Transverse colon (tissue), 4 donors: ENCODE data around the gene FBXL15. TPM values are rescaled to one million over a fixed set of nuclear protein-coding genes. Genes with fewer than 3 reads are reported as not detected.

ENCODE experiments used
- DNase-seq: peaks from one replicate; pipeline ENCODE4 v3.0.0-alpha.2; 2019
- H3K27ac ChIP-seq, 4 donors: fragments of 200-600 bp; sonication (generic); 2 replicates each; pipeline ENCODE4 v1.5.1; 2016 to 2018; ENCODE audit warnings: inconsistent platforms in 4 of 4
- H3K27me3 ChIP-seq: fragments of 200-600 bp; sonication (generic); 2 replicates; pipeline ENCODE4 v1.5.1; 2017; ENCODE audit warnings: inconsistent platforms
- H3K36me3 ChIP-seq, 4 donors: fragments of 200-600 bp; sonication (generic); 2 replicates each; pipeline ENCODE4 v1.5.1; 2017 to 2019; ENCODE audit warnings: inconsistent platforms in 4 of 4
- H3K4me1 ChIP-seq, 4 donors: fragments of 200-600 bp; sonication (generic); 2 replicates each; pipeline ENCODE4 v1.5.1; 2017 to 2020; ENCODE audit warnings: inconsistent platforms in 4 of 4
- H3K4me3 ChIP-seq, 4 donors: fragments of 200-600 bp; sonication (generic); 1 replicate in 1 of 4; 2 replicates in 3 of 4; pipeline versions ENCODE4 v1.5.1 to v1.6.1; 2017 to 2019; ENCODE audit warnings: inconsistent platforms in 4 of 4
- H3K9me3 ChIP-seq, 2 donors: fragments of 200-600 bp; sonication (generic); 2 replicates each; pipeline ENCODE4 v1.5.1; 2017 to 2019; ENCODE audit warnings: inconsistent platforms in 2 of 2
- EP300 ChIP-seq: sonication (generic); formaldehyde crosslinking; IDR thresholded peaks from one replicate; pipeline ENCODE4 v1.6.1; 2017; ENCODE audit warnings: antibody characterized with exemption, low read depth
- POLR2A ChIP-seq: fragments of 450-650 bp; IDR thresholded peaks from one replicate; pipeline ENCODE4 v1.6.1; 2016; ENCODE audit warnings: antibody characterized with exemption, mild to moderate bottlenecking, moderate library complexity
- POLR2AphosphoS5 ChIP-seq, 3 donors: sonication (generic); formaldehyde crosslinking; IDR thresholded peaks; one replicate each; pipeline ENCODE4 v1.6.1; 2016; ENCODE audit warnings: antibody characterized with exemption in 3 of 3
- WGBS, 2 donors: methylation state at CpG; one replicate each; pipeline ENCODE4 v1.1.5; 2018; ENCODE audit warnings: low coverage in 1 of 2; 5-methylcytosine and 5-hydroxymethylcytosine counted together
- in situ Hi-C, 4 donors: fragments of 200-750 bp; cut with MboI; loops; one replicate each; pipeline versions ENCODE4 v1.15.0 to v1.15.1; 2017; ENCODE audit warnings: low sequenced_read_pairs in 3 of 4, low pct_ligation_motif_present in 1 of 4, low pct_unique_long_range_greater_than_20kb in 1 of 4
- intact Hi-C: fragments of 100-400 bp; cut with DNase I; formaldehyde crosslinking; loops from one replicate; pipeline ENCODE4 v1.15.1; 2023; ENCODE audit warnings: low total_unique reads
- total RNA-seq, 4 donors: library from RNA; depleted of rRNA; stranded (reverse); fragments of >200 nt; gene quantifications; one replicate each; pipeline ENCODE4 v1.1.0, GENCODE V29; 2016
- TF ChIP-seq, protein P1 (sequence below), 5 experiments: fragments of 200-600 bp in 3 of 5; fragments of 450-650 bp in 2 of 5; sonication (generic) in 3 of 5; IDR thresholded peaks; 1 replicate in 2 of 5; 2 replicates in 3 of 5; pipeline ENCODE4 v1.5.1; 2016 to 2017; ENCODE audit warnings: antibody characterized with exemption in 5 of 5, inconsistent platforms in 3 of 5, mild to moderate bottlenecking in 2 of 5, moderate library complexity in 1 of 5

The FBXL15 gene
- total RNA-seq, 4 donors from 2014 or later: 16.7 to 56.3 (median 46.0) TPM

DNA sequence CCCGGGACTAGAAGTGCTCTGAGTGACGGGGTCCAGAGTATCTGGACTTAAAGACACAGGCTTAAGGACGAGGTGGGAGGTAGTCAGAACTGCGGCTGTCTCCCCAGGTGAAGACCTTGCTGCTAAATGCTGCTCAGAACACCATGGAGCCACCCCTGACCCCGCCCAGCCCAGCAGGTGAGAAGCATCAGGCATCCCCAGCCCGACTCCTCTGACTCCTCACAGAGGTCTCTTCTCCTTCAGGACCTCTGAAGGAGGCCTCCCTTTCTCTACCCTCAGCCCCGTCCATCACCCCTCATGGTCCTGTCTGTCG, 19.3 kb upstream of the FBXL15 start:
- in situ Hi-C loops: no loop called here
- Histone ChIP-seq H3K4me3 (no peak overlapping the region), H3K27me3 (no peaks in the 10 kb centered on the region), H3K9me3 (no peaks in the 10 kb centered on the region), H3K4me1 (peaks cover 13 to 37% (median 26%) of the 10 kb centered on the region in 4 donors), H3K27ac (peak overlapping the region in 3 of 4 donors; percentile 85 to 99 (median 94)), H3K36me3 (no peaks in the 10 kb centered on the region)
- TF ChIP-seq POLR2A (no peak), POLR2AphosphoS5 (IDR thresholded peaks at IDR 0.05) (no peak), EP300 (no peak)
- TF ChIP-seq, protein P1, sequence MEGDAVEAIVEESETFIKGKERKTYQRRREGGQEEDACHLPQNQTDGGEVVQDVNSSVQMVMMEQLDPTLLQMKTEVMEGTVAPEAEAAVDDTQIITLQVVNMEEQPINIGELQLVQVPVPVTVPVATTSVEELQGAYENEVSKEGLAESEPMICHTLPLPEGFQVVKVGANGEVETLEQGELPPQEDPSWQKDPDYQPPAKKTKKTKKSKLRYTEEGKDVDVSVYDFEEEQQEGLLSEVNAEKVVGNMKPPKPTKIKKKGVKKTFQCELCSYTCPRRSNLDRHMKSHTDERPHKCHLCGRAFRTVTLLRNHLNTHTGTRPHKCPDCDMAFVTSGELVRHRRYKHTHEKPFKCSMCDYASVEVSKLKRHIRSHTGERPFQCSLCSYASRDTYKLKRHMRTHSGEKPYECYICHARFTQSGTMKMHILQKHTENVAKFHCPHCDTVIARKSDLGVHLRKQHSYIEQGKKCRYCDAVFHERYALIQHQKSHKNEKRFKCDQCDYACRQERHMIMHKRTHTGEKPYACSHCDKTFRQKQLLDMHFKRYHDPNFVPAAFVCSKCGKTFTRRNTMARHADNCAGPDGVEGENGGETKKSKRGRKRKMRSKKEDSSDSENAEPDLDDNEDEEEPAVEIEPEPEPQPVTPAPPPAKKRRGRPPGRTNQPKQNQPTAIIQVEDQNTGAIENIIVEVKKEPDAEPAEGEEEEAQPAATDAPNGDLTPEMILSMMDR (IDR thresholded peaks at IDR 0.05): no peak
- DNase-seq: no peak
- 89 to 100% methylated on average over 1 to 8 of the region's 8 CpGs for WGBS, 2 donors
- intact Hi-C loops: no loop called here

DNA sequence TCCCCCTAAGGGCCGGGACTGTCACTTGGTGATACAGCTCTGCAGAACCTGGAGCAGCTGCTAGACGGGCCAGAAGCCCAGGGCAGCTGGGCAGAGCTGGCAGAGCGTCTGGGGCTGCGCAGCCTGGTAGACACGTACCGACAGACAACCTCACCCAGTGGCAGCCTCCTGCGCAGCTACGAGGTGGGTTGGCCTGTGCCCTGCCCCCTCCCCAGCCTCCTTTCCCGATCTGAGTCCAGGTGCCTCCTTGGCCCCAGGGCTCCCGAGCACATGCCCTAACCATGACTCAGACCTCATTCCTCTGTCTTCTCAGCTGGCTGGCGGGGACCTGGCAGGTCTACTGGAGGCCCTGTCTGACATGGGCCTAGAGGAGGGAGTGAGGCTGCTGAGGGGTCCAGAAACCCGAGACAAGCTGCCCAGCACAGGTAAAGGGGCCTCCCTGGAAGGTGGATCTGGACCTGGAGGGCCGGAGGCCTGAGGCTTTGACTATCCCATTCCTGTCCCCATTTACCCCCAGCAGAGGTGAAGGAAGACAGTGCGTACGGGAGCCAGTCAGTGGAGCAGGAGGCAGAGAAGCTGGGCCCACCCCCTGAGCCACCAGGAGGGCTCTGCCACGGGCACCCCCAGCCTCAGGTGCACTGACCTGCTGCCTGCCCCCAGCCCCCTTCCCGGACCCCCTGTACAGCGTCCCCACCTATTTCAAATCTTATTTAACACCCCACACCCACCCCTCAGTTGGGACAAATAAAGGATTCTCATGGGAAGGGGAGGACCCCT, 18.7 kb upstream of the FBXL15 start:
- TF ChIP-seq, protein P1 (IDR thresholded peaks at IDR 0.05): no peak
- TF ChIP-seq POLR2AphosphoS5 (IDR thresholded peaks at IDR 0.05): peak in 2 of 3 donors; percentile 21 to 24
- H3K36me3 ChIP-seq: no peaks in the 10 kb centered on the region
- intact Hi-C loops: no loop called here
- H3K9me3 ChIP-seq: no peaks in the 10 kb centered on the region
- H3K4me1 ChIP-seq: peaks cover 7 to 31% (median 23%) of the 10 kb centered on the region in 4 donors
- H3K4me3 ChIP-seq: no peak overlapping the region
- DNase-seq: no peak
- H3K27ac ChIP-seq: peak overlapping the region; percentile 33 to 99 (median 90)
- WGBS, 2 donors: 91 to 100% methylated on average over 1 to 18 of the region's 18 CpGs
- in situ Hi-C loops: no loop called here
- no peaks in the 10 kb centered on the region for H3K27me3 ChIP-seq

DNA sequence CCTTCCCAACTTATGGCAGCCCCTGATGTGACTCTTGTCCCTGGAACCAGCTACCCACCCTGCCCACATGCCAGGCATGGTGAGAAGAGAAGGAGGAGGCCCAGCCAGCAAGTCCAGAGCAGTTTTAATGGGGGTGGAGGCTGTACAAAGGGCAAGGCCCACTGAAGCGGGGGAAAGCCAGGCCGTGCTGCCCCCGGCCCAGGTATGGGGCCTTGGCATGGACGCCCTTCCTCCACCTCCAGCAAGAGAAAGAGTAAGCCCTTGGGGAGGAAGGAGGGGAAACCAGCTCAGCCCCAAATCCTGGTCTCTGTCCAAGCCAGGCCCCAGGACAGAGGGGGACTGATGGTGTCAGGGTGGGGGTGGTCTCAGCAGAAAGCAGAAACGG, 18.1 kb upstream of the FBXL15 start:
- H3K27ac ChIP-seq: peak overlapping the region; percentile 33 to 99 (median 90)
- no peaks in the 10 kb centered on the region for H3K9me3 ChIP-seq
- TF ChIP-seq EP300 (no peak), POLR2AphosphoS5 (IDR thresholded peaks at IDR 0.05) (no peak), POLR2A (no peak)
- TF ChIP-seq, protein P1 (IDR thresholded peaks at IDR 0.05): no peak
- in situ Hi-C loops (no loop called here), intact Hi-C loops (no loop called here)
- peaks cover 1% of the 10 kb centered on the region for H3K27me3 ChIP-seq
- WGBS, 2 donors: 85% methylated on average over 5 of the region's 5 CpGs; no CpG with 5 or more reads in 1 of the 2 donors
- H3K4me1 ChIP-seq: peaks cover 5 to 25% (median 23%) of the 10 kb centered on the region in 4 donors
- no peak for DNase-seq
- H3K4me3 ChIP-seq: no peak overlapping the region
- no peaks in the 10 kb centered on the region for H3K36me3 ChIP-seq

DNA sequence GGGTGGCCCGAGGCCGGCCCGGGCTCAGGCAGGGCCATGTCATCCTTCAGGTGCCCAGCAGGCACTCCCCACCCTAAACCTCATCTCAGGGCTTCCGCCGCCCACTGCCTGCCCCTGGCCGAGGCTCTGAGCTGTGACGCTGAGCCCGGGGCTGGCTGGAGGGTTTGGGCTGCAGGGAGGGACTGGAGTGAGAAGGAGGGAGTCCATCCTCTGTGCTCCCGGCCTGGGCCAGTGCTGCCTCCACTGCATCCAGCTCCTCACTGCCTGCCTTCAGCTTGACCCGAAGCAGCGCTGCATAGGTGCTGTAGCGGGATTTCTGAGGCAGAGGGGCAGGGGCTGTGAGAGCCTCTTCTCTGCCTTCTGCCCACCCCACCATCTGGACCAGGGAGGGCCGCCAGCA, 17.5 kb upstream of the FBXL15 start:
- 84% methylated on average over 9 of the region's 13 CpGs; no CpG with 5 or more reads in 1 of the 2 donors for WGBS, 2 donors

More for the DNA sequence above, 17.5 kb upstream of the FBXL15 start:
- DNase-seq: no peak
- Histone ChIP-seq H3K27me3 (peaks cover 7% of the 10 kb centered on the region), H3K4me3 (no peak overlapping the region), H3K4me1 (peaks cover 5 to 25% (median 21%) of the 10 kb centered on the region in 4 donors), H3K27ac (peak overlapping the region; percentile 33 to 99 (median 90)), H3K36me3 (no peaks in the 10 kb centered on the region), H3K9me3 (no peaks in the 10 kb centered on the region)
- TF ChIP-seq POLR2A: no peak
- no peak for TF ChIP-seq EP300
- no peak for TF ChIP-seq POLR2AphosphoS5 (IDR thresholded peaks at IDR 0.05)
- TF ChIP-seq, protein P1 (IDR thresholded peaks at IDR 0.05): no peak
- in situ Hi-C loops: no loop called here
- intact Hi-C loops: no loop called here
